K562 (cell line): Measurements from ENCODE around the gene AHI1. TPM values are rescaled to one million over a fixed set of nuclear protein-coding genes. Genes with fewer than 3 reads are reported as not detected.

ENCODE experiments used
- ARID2 ChIP-seq: fragments of 450-650 bp; IDR thresholded peaks from 2 replicates; pipeline ENCODE4 v1.6.1; 2017; ENCODE audit warnings: antibody characterized with exemption, mild to moderate bottlenecking
- CXXC5 ChIP-seq: fragments of 250-450 bp; sonication (Bioruptor Pico); IDR thresholded peaks from 2 replicates; pipeline ENCODE4 v1.8.0; 2022; ENCODE audit warnings: inconsistent platforms, mild to moderate bottlenecking, moderate library complexity
- DMBX1 ChIP-seq: fragments of 250-450 bp; sonication (Bioruptor Pico); IDR thresholded peaks from 2 replicates; pipeline ENCODE4 v1.8.0; 2022; ENCODE audit warnings: inconsistent platforms, mild to moderate bottlenecking, moderate library complexity, borderline replicate concordance
- EP400 ChIP-seq: fragments of 450-650 bp; IDR thresholded peaks from 2 replicates; pipeline ENCODE4 v1.6.1; 2017; ENCODE audit warnings: antibody characterized with exemption, mild to moderate bottlenecking, moderate library complexity
- GATAD2B ChIP-seq: fragments of 450-650 bp; IDR thresholded peaks from 2 replicates; pipeline ENCODE4 v1.6.1; 2017; ENCODE audit warnings: mild to moderate bottlenecking, borderline replicate concordance
- LCOR ChIP-seq: sonication (generic); formaldehyde crosslinking; IDR thresholded peaks from 2 replicates; pipeline ENCODE4 v1.8.0; 2022; ENCODE audit warnings: mild to moderate bottlenecking, missing genetic modification reagents
- NCOR1 ChIP-seq: fragments of 450-650 bp; IDR thresholded peaks from 2 replicates; pipeline ENCODE4 v1.6.1; 2016; ENCODE audit warnings: mild to moderate bottlenecking, moderate library complexity
- SMARCA4 ChIP-seq: fragments of 450-650 bp; IDR thresholded peaks from 2 replicates; pipeline ENCODE4 v1.6.1; 2016
- TEAD4 ChIP-seq, 2 experiments: sonication (generic) in 1 of 2; formaldehyde crosslinking in 1 of 2; IDR thresholded peaks; 2 replicates each; pipeline versions ENCODE4 v1.6.1 to v1.8.0; 2012 to 2022; ENCODE audit warnings: borderline replicate concordance in 1 of 2, inconsistent platforms in 1 of 2, low read length in 1 of 2, mild to moderate bottlenecking in 1 of 2, missing genetic modification reagents in 1 of 2
- ZNF589 ChIP-seq: fragments of 200-800 bp; sonication (Bioruptor generic); IDR thresholded peaks from 2 replicates; pipeline ENCODE4 v1.6.1; 2016; ENCODE audit warnings: low read depth, missing genetic modification characterization, missing compliant biosample characterization
- ZNF644 ChIP-seq: fragments of 200-800 bp; sonication (Bioruptor generic); IDR thresholded peaks from 2 replicates; pipeline ENCODE4 v1.6.1; 2016; ENCODE audit warnings: low read depth, missing genetic modification characterization, missing compliant biosample characterization
- ZNF766 ChIP-seq: fragments of 200-800 bp; sonication (Bioruptor generic); conservative IDR thresholded peaks from 2 replicates; pipeline ENCODE4 v1.6.1; 2016; ENCODE audit warnings: missing genetic modification characterization, missing compliant biosample characterization
- polyA plus RNA-seq, 8 experiments: library from polyadenylated mRNA; depleted of rRNA in 4 of 8; stranded (reverse) in 5 of 8; unstranded in 3 of 8; fragments of >200 nt; fragmentation: Nextera tagmentation in 2 of 8; fragmentation: Illumina TruSeq in 1 of 8; extraction: Ambion mirVana in 2 of 8; extraction: Trizol in 1 of 8; gene quantifications; 2 replicates each; pipeline versions ENCODE4 v1.2.1 to v1.2.3, GENCODE V29; 2011 to 2014; ENCODE audit warnings: inconsistent platforms in 1 of 8, missing spikeins in 1 of 8
- total RNA-seq, 7 experiments: library from RNA; depleted of rRNA in 6 of 7; stranded (reverse); fragments of >200 nt in 6 of 7; fragmentation: Illumina TruSeq in 2 of 7; extraction: Trizol in 2 of 7; gene quantifications; 2 replicates each; pipeline versions ENCODE4 v1.2.1 to v1.2.3, GENCODE V29; 2011 to 2021; ENCODE audit warnings: low replicate concordance in 1 of 7
- TF ChIP-seq, protein P1 (sequence below), 2 experiments: fragments of 450-650 bp; formaldehyde crosslinking in 1 of 2; IDR thresholded peaks; 2 replicates each; pipeline versions ENCODE4 v1.4.0 to v1.6.1; 2014 to 2020; ENCODE audit warnings: mild to moderate bottlenecking in 2 of 2, borderline replicate concordance in 1 of 2, low read depth in 1 of 2
- TF ChIP-seq, protein P2 (sequence below): sonication (generic); IDR thresholded peaks from 2 replicates; pipeline ENCODE4 v1.6.1; 2016
- TF ChIP-seq, protein P3 (sequence below): fragments of 200-800 bp; sonication (Bioruptor generic); IDR thresholded peaks from 2 replicates; pipeline ENCODE4 v1.6.1; 2017; ENCODE audit warnings: missing genetic modification characterization, missing compliant biosample characterization

The AHI1 gene
- total and polyA plus RNA-seq, 9 of the 15 experiments (the other 6 are each of a cell fraction or from before 2014, with no cell fraction given): 24.7 to 54.9 (median 32.2) TPM

DNA sequence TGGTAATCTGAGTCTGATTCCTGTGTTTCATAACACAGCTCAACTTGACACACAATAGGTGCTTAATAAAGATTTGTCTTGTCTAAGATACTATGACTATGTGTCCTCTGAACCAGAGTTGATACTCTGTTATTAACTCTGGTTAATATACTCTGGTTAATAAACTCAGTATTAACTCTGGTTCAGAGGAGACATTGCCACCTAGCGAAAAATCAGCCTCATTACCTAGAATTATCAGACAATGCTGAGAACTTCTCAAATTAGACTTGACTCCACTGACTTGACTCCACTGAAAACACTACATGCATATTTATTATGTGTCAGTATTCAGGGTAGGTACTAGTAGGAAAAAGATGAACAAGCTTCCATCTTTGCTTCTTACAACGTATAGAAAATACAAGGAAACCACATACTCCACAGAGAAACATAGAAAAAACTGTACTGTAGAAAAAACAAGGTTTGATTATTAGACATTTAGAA, 73.9 kb downstream of the AHI1 start (continued):
- TF ChIP-seq, protein P1, sequence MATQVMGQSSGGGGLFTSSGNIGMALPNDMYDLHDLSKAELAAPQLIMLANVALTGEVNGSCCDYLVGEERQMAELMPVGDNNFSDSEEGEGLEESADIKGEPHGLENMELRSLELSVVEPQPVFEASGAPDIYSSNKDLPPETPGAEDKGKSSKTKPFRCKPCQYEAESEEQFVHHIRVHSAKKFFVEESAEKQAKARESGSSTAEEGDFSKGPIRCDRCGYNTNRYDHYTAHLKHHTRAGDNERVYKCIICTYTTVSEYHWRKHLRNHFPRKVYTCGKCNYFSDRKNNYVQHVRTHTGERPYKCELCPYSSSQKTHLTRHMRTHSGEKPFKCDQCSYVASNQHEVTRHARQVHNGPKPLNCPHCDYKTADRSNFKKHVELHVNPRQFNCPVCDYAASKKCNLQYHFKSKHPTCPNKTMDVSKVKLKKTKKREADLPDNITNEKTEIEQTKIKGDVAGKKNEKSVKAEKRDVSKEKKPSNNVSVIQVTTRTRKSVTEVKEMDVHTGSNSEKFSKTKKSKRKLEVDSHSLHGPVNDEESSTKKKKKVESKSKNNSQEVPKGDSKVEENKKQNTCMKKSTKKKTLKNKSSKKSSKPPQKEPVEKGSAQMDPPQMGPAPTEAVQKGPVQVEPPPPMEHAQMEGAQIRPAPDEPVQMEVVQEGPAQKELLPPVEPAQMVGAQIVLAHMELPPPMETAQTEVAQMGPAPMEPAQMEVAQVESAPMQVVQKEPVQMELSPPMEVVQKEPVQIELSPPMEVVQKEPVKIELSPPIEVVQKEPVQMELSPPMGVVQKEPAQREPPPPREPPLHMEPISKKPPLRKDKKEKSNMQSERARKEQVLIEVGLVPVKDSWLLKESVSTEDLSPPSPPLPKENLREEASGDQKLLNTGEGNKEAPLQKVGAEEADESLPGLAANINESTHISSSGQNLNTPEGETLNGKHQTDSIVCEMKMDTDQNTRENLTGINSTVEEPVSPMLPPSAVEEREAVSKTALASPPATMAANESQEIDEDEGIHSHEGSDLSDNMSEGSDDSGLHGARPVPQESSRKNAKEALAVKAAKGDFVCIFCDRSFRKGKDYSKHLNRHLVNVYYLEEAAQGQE (IDR thresholded peaks at IDR 0.05; ENCODE audit: borderline replicate concordance): peak; percentile 82; the same call in 1 of the 2 replicates
- TF ChIP-seq, protein P1 (CRISPR knock-in tag; IDR thresholded peaks at IDR 0.05; ENCODE audit: low read depth): no peak
- TF ChIP-seq ZNF644 (tag) (no peak), SMARCA4 (0 out of 2 replicates have a peak, but pooled peaks have one; percentile 22), GATAD2B (peak; percentile 81), NCOR1 (0 out of 2 replicates have a peak, but pooled peaks have one; percentile 23), LCOR (no peak), ZNF766 (0 out of 2 replicates have a peak, but pooled peaks have one; percentile 18), EP400 (0 out of 2 replicates have a peak, but pooled peaks have one; percentile 26), ARID2 (0 out of 2 replicates have a peak, but pooled peaks have one; percentile 26), DMBX1 (CRISPR knock-in tag) (peak; percentile 64), CXXC5 (peak; percentile 42; the same call in 1 of the 2 replicates), TEAD4 (IDR thresholded peaks at IDR 0.05; ENCODE audit: low read length) (0 out of 2 replicates have a peak, but pooled peaks have one; percentile 27), TEAD4 (CRISPR knock-in tag; IDR thresholded peaks at IDR 0.05; ENCODE audit: borderline replicate concordance) (no peak), ZNF589 (CRISPR knock-in tag) (no peak)
- TF ChIP-seq, protein P2, sequence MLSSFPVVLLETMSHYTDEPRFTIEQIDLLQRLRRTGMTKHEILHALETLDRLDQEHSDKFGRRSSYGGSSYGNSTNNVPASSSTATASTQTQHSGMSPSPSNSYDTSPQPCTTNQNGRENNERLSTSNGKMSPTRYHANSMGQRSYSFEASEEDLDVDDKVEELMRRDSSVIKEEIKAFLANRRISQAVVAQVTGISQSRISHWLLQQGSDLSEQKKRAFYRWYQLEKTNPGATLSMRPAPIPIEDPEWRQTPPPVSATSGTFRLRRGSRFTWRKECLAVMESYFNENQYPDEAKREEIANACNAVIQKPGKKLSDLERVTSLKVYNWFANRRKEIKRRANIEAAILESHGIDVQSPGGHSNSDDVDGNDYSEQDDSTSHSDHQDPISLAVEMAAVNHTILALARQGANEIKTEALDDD: peak; percentile 98
- TF ChIP-seq, protein P3, sequence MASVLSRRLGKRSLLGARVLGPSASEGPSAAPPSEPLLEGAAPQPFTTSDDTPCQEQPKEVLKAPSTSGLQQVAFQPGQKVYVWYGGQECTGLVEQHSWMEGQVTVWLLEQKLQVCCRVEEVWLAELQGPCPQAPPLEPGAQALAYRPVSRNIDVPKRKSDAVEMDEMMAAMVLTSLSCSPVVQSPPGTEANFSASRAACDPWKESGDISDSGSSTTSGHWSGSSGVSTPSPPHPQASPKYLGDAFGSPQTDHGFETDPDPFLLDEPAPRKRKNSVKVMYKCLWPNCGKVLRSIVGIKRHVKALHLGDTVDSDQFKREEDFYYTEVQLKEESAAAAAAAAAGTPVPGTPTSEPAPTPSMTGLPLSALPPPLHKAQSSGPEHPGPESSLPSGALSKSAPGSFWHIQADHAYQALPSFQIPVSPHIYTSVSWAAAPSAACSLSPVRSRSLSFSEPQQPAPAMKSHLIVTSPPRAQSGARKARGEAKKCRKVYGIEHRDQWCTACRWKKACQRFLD (CRISPR knock-in tag): no peak
